Renal pelvis (tissue), 4 donors: Measurements from ENCODE around the gene RORB. TPM values are rescaled to one million over a fixed set of nuclear protein-coding genes. Genes with fewer than 3 reads are reported as not detected.

ENCODE experiments used
- DNase-seq: peaks from one replicate; pipeline ENCODE4 v3.0.0-alpha.2; 2013
- polyA plus RNA-seq, 3 donors: library from polyadenylated mRNA; unstranded; fragments of 120-200 nt; gene quantifications; one replicate each; pipeline ENCODE4 v1.2.1, GENCODE V29; 2013; ENCODE audit not compliant: insufficient read length in 3 of 3

RORB gene
- polyA plus RNA-seq, 3 donors = 0.07 to 0.17 (median 0.09) TPM

DNA sequence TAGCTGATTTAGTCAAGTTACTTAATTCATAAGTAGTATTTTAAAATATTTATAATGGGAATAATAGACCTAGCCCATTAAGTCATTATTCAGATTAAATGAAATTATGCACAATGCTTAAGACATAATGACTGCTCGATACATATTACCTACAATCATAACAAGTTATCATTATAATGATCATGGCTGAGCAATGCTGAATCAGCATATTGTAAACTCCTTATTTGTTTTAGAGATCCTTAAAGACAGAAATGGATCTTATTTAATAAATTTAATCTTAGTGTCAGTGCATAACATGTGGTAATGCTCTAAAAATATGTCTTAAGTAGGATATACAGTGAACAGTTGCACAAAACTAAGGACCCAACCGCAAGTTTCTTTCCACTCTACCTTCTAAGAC lies 221.6 kb downstream of the RORB start:
- DNase-seq = no peak

DNA sequence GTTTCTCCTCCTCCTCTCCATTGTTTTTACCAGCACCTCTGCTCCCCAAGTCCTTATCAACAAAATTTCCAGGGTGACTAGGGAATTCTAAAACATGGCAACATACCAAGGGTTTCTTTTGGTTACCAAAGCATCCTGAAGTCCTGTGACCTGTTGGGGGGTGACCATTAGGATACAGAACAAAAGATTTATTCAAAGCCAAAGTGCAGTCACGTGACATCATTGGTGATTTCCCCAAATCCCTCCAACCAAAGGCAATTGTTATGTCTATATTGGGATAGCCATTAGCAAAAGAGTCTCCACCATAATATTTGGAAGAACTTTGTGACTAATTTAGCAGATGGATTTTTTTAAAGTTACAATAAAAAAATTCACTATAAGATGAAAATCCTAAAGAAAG lies 222.2 kb downstream of the RORB start:
- DNase-seq = no peak

DNA sequence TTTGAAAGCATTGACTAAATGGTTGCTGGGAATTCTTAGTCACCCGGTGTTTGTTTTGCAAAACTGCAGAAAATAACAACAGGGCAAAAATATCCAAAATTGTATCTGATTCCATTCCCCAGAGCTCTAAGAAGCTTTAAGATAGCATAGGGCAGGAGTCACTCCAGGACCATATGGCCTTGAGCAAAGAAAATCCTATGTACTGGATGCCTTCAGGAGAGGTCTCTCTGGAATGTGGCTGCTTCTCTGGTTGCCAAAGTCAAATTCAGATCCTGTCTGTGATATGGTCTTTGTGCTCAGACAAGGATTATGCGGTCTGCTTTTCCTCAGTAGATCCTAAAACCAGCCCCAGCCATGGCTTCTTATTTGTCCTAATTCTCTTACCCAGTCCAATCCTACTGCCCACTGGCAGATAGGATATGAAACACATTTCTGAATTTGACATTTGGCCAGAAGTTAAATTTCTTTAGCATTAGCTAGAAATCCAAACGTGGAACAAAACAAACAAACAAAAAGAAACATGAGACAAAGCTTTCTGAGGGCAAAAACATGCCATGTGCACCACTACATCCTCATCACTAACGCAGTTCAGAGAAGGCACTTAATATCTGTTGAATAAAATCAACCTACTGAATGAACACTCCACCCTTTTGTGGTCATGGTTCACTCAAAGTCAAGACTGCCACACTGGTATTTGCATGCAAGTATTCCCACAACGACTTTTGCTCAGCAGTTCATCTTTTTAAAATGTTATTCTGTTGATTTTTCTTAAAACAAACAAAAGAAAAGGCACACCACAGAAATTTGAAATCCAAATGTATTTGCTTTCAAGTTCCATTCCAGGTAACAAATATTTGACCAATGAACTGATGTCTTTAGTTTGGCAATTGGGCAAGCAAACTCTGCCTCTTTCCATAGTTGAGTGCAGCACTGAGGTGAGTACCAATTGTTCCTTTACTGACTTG lies 224.8 kb downstream of the RORB start:
- no peak for DNase-seq

DNA sequence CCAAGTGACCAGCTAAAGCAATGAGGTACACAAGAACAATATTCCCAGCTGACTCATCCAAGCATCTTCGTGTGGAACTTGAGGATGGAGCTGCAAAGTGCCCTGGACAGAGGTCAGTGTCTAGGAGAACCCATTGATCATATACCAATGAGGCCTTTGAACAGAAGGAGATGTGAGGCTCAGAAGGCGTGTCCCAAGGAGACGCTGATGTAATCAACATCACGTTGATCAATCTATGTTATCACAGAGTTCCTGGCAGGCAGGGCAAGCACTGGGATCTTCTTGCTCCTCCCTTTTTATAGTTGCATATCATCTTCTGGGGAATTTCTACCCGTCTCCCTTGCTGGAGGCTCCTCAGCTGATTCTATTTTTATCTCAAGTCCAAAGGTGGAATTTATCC lies 227.2 kb downstream of the RORB start:
- DNase-seq = no peak

DNA sequence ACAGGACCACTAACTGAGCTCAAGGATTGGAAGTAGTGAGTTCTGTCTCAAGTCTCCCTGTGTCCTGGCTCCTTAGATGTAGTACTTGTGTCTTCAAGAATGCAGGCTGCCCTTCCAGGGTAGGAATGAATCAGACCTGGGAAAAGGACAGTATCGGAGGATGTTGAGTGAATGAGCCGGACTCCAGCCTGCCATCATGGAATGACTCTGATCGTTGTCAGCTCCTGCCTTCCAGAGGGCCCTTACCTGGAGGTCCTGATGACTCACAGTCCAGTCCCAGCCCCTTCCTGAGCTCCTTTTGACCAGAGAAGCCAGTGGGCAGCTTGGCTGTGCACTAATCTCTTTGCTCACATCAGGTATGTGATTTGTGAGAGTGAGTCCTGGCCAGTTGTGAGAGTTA lies 229.4 kb downstream of the RORB start:
- no peak for DNase-seq

DNA sequence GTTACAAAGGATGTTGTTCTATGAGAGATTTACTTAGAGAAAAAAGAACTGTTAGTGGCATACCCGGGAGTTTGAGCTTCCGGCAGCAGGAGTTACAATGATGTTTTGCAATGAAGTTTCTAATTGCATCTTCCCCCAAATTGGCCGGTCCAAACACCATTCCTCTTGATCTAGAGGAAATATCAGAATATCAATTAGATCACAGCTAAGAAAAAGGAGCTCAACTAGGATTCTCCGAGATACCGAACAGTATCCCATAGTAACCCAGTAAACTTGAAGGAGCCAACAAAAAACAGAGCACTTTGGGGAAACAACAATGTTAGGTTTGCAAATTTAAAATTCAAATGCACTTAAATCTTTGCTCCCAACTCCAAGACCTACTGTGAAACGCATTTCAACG lies 231.0 kb downstream of the RORB start:
- no peak for DNase-seq

DNA sequence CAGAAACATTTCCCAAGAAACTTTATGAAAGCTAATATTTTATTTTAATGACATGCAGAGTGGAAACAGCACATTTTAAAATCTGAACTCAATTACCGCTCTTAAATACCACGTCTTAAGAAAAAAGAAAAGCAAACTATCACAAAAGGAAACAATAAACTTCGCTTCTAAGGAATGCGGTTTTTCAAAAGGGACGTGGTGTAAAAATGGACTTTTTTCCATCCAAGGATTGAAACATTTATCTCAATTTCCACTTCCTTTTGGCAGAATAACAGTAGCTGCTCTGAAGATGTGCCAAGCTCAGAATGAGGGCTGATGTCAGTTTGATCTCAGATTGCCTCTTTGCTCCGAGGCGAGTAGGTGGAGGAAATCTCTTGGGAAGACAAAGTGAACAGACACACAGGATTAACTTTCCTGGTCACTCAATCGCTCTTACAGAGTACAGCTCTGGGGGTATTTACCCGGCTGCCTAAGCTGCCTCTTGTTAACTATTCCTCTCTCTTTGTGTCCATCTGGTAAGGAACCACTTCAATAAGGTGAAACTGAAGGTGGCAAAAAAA lies 232.1 kb downstream of the RORB start:
- DNase-seq = no peak

DNA sequence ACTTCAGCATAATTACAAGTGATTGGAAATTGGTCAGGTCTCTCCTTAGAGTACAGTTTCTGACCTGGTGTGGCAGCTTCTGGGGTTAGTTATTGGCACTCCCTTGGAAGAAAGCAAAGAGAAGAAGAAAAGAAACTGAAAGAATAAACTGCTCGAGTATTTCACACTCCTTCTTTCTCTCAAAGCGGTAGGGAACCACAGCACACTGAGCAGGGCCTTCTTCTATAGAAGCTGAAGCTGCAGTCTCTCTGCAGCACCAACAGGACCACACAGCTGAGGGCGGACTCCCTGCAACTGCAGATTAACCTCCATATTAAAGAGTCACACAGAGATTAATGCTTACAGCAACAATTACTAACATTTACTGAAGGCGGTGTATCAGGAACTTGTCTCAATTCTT lies 238.6 kb downstream of the RORB start:
- DNase-seq = no peak

DNA sequence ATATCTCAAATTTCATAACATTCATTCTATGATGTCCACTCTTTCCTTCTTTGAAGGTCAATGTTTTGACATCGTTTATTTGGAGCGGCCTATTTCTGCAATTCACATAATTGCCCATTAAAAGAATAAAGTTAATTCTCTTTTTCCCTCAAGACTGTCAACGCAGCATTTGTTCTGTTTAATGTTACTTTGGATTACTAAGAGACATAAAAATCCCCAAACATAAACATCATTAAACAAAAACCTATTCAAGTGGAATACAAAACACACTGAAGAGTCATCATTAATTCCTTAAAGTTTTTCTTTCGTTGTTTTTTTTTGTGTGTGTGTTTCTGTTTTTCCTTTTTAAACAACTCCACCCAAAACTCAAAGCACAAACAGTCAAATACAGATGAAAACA lies 239.5 kb downstream of the RORB start:
- no peak for DNase-seq

DNA sequence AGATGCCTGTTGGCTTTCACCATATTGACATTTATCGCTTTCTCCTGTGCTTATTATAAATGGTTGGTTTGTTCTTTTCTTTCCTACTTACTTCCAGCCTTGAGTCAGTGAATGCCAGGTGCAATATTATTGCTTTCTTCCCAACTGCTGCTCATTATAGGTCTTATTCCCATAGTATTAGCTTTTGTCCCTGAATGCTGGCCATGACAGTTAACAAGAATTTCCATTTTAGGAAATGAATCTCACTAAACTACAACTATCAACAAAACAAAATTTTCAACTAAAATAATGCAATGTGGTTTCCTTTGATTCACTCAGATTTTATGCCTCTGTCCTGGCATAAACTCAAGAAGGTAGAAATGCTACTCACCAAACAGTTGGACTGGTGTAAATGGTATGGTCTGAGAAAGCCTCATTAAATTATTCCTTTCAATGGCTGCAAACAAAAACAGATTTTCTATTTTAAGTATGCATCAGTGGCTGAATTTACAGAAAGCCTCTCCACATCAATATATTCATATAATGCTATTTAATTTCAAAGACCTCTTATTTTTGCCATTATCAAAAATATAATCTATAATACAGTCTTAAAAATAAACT lies 245.2 kb downstream of the RORB start:
- no peak for DNase-seq
